ENCODE results near the gene SLC7A8.
"Not testable (repeated sequence)": the region's sequence is repeated elsewhere in the genome, so short reads cannot be mapped to it uniquely, and the experiment has no call there.

Gene SLC7A8

DNA sequence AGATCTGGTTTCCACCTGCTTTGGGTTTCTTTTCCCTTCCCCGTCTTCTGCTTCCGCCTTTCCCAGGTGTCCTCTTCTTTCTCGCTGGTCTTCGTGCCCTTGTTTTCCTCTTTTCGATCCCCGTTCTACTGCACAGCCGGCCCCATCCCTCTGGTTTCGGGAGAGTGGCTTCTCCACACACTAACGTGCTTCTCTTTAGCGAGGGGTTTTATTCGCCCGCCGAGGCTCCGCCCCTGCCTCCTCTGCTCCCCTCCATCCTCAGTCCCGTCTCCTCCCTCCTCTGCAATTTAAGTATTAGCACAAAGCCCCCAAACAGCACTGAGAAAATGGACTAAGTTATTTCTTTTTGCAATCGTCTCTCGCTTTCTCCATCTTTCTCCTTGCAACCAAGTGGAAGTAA, at the start of gene SLC7A8:
TSS of gene SLC7A8 (minus strand) at position 182 of the 400 bp plus-strand sequence. CDS start 746 bp downstream, outside the sequence.
- DNase-seq (ENCODE audit: low read depth in 2 of 2, low spot score in 1 of 2), result peak in 1 of 2 donors; percentile 8

DNA sequence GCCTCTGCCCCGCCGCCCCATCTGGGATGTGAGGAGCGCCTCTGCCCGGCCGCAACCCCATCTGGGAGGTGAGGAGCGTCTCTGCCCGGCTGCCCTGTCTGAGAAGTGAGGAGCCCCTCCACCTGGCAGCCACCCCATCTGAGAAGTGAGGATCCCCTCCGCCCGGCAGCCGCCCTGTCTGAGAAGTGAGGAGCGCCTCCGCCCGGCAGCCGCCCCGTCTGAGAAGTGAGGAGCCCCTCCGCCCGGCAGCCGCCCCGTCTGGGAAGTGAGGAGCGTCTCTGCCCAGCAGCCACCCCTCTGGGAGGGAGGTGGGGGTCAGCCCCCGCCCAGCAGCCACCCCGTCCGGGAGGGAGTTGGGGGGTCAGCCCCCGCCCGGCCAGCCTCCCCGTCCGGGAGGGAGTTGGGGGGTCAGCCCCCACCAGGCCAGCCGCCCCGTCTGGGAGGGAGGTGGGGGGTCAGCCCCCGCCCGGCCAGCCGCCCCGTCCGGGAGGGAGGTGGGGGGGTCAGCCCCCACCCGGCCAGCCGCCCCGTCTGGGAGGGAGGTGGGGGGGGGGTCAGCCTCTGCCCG, 48.9 kb upstream of the SLC7A8 start:
- not testable (repeated sequence) for DNase-seq (ENCODE audit: low read depth in 2 of 2, low spot score in 1 of 2)

- no peak for DNase-seq (ENCODE audit: low read depth in 2 of 2, low spot score in 1 of 2)
Observed at GRCh38 chr14:23228812-23229211, 45.4 kb upstream of the SLC7A8 start.

- no peak for DNase-seq (ENCODE audit: low read depth in 2 of 2, low spot score in 1 of 2)
Observed at GRCh38 chr14:23227566-23227965, 44.1 kb upstream of the SLC7A8 start.

DNA sequence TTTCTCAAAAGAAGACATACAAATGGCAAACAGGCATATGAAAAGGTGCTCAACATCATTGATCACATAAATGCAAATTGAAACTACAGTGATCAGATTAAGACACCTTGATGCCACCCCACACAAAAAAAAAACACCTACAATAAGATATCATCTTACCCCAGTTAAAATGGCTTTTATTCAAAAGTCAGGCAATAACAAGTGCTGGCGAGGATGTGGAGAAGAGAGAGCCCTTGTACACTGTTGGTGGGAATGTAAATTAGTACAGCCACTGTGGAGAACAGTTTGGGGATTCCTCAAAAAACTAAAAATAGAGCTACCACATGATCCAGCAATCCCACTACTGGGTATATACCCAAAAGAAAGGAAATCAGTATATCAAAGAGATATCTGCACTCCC, 41.5 kb upstream of the SLC7A8 start:
- not testable (repeated sequence) for DNase-seq (ENCODE audit: low read depth in 2 of 2, low spot score in 1 of 2)

- no peak for DNase-seq (ENCODE audit: low read depth in 2 of 2, low spot score in 1 of 2)
Observed at GRCh38 chr14:23219075-23219474, 35.6 kb upstream of the SLC7A8 start.

DNA sequence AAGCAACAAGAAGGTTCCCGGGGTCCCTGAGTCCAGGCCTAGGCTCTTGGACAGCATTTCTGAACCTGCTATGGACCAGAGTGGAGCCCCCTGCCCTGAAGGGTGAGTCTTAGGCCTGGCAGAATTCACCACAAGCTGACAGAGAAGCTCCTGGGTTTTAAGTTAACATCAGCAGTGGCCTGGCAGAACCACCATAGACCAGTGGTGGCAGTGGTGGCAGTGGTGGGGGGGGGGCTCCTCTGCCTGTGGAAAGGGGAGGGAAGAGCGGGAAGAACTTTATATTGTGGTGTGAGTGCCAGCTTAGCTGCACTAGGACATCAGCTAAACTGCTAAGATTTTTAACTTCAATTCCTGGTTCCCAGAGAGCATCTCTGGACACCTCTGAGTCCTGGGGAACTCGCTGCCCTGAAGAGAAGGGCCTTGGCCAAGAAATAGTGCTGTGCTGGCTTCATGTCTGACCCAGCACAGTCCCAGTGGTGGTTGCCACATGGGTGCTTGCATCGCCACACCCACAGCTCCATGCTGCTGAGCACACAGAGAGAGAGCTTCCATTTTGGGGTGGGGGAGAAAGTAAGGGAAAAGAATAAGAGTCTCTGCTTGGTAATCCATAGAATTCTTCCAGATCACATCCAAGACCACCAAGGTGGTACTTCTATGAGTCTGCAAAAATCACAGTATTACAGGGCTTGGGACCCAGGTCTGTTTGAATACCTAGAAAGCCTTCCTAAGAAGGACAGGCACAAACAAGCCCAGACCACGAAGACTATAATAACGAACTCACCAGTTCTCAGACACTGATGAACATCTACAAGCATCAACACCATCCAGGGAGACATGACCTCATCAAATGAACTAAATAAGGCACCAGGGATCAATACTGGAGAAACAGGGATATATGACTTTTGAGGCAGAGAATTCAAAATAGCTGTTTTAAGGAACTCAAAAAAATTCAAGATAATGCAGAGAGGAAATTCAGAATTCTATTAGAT, 33.9 kb upstream of the SLC7A8 start:
- DNase-seq (ENCODE audit: low read depth in 2 of 2, low spot score in 1 of 2), result no peak

GRCh38 chr14:23215421-23215820, 32.0 kb upstream of the SLC7A8 start:
- no peak for DNase-seq (ENCODE audit: low read depth in 2 of 2, low spot score in 1 of 2)

- no peak for DNase-seq (ENCODE audit: low read depth in 2 of 2, low spot score in 1 of 2)
Observed at GRCh38 chr14:23209651-23210423, 26.4 kb upstream of the SLC7A8 start.

DNA sequence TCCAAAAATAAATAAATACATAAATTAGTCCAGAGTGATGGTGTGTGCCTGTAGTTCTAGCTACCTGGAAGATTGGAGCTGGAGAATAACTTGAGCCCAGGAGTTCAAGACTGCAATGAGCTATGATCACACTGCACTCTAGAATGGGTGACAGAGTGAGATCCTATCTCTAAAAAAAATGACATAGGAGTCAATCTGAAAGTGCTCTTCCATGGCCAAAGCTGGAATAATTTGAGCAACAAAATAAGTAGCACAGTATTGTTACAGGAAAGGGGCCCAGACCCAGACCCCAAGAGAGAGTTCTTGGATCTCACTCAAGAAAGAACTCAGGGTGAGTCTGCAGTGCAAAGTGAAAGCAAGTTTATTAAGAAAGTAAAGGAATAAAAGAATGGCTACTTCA, 24.9 kb upstream of the SLC7A8 start:
- DNase-seq (ENCODE audit: low read depth in 2 of 2, low spot score in 1 of 2), result no peak

DNA sequence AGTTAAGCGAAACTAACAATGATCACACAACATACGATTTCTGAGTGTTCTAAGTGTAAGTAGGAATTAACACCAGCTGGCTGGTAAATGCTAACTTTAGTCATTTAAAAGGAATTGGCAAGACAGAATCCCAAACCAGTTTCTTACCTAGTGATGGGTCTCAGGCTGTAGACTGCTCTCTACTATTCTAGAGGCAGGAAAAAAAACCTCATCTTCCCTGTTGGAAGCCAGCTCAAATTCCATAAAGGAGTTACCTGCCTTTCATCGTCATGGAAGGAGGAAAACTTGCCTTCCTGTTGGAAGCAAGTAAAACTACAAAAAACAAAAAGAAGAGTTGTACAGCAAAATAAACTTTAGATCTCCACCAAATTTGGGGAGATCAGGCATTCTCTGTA, 23.7 kb upstream of the SLC7A8 start:
- no peak for DNase-seq (ENCODE audit: low read depth in 2 of 2, low spot score in 1 of 2)

- no peak for DNase-seq (ENCODE audit: low read depth in 2 of 2, low spot score in 1 of 2)
Observed at GRCh38 chr14:23206422-23207145, 23.1 kb upstream of the SLC7A8 start.

DNA sequence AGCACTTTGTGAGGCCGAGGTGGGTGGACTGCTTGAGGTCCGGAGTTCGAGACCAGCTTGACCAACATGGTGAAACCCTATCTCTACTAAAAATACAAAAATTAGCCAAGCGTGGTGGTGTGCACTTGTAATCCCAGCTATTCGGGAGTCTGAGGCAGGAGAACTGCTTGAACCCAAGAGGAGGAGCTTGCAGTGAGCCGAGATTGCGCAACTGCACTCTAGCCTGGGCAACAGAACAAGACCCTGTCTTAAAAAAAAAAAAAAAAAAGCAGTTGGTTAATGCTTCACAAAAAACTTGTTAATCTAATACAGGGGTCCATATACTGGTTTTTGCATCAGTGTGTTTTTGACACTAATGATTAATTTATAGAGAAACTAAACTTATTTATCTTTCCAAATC, 18.5 kb upstream of the SLC7A8 start:
- no peak for DNase-seq (ENCODE audit: low read depth in 2 of 2, low spot score in 1 of 2)

DNA sequence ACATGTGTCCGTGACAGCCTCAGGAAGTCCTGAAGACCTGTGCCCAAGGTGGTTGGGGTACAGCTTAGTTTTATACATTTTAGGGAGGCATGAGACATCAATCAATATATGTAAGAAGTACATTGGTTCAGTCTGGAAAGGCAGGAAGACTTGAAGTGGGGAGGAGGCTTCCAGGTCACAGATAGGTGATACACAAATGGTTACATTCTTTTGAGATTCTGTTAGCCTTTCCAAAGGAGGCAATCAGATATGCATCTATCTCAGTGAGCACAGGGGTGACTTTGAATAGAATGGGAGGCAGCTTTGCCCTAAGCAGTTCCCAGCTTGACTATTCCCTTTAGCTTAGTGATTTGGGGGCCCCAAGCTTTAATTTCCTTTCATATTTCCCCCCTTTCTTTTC, 15.7 kb upstream of the SLC7A8 start:
- not testable (repeated sequence) for DNase-seq (ENCODE audit: low read depth in 2 of 2, low spot score in 1 of 2)

DNA sequence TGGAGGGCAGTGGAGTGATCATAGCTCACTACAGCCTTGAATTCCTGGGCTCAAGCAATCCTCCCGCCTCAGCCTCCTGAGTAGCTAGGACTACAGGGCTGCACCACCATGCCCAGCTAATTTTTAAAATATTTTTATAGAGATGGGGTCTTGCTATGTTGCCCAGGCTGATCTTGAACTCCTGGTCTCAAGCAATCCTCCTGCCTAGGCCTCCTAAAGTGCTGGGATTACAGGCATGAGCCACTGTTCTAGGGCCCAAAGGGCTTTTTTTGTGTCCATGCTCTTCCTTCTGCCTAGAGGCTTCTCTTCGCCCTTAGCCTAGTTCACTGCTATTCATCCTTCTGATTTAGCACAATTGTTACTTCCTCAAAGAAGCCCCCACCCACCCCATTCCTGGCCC, 13.0 kb upstream of the SLC7A8 start:
- not testable (repeated sequence) for DNase-seq (ENCODE audit: low read depth in 2 of 2, low spot score in 1 of 2)

GRCh38 chr14:23195552-23196101, 12.2 kb upstream of the SLC7A8 start:
- DNase-seq (ENCODE audit: low read depth in 2 of 2, low spot score in 1 of 2), result no peak

- no peak for DNase-seq (ENCODE audit: low read depth in 2 of 2, low spot score in 1 of 2)
Observed at GRCh38 chr14:23193432-23193831, 10.0 kb upstream of the SLC7A8 start.

DNA sequence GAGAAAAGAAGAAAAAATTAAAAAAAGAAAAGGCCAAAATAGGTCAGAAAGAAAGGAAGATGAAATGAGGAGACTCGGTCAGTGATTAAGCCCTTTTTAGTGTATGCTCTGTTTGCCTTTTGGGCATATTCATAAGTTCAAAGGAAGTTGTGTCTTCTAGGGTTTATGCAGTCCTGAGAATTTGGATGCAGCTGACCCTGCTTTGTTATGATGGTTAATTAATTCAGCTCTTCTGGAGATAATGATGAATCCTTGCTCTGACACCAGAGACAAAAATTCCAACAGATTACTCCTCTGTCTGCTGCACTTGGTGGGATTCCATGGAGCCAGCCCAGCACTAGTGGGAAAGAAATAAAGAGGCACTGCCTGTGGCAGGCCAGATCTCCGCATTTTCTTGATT, 4.5 kb upstream of the SLC7A8 start:
- DNase-seq (ENCODE audit: low read depth in 2 of 2, low spot score in 1 of 2), result no peak

- DNase-seq (ENCODE audit: low read depth in 2 of 2, low spot score in 1 of 2), result no peak
Observed at GRCh38 chr14:23186913-23187654, 3.6 kb upstream of the SLC7A8 start.

- DNase-seq (ENCODE audit: low read depth in 2 of 2, low spot score in 1 of 2), result no peak
Observed at GRCh38 chr14:23185063-23185462, 1.6 kb upstream of the SLC7A8 start.

Data from stimulated activated CD8-positive, alpha-beta memory T cell treated with anti-CD3 and anti-CD28 coated beads, Interleukin-4, amount 100 ng/mL, for 1 hour (primary cell).